ENCODE measurements around the gene ADGRA1.

DNA sequence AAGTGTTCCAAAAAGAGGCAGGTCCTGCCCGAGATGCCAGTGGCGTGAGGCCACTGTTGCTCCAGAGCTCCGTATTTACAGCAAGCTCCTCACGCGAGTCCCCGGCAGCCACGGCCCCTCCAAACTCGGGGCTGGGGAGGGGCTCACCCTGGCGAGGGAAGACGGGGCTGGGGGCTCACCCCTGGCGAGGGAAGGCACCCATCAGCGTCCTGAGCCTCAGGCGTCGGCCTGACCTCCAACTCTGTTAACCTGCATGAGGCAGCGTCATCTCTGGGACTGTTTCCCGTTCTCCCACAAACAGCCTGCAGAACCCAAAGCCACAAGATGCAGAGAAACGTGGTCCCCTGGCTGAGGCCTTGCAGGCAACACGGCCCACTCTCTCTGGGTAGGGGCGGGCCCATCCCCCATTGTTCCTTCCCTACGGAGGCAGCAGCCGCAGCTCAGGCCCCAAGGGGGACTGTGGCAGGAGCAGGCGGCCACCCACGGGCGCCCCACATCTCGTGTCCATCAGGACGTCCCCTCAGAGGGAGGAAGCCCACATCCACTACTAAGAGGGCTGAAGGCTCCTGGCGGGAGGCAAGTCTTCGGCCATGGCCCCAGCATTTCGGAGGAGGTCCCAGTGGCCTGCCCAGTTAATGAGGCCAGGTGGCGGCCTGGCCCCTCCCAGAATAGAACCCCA, 4.2 kb upstream of the ADGRA1 start:
- no peak for TF ChIP-seq CTCF (IDR thresholded peaks at IDR 0.05)
- no peak for TF ChIP-seq EP300 (IDR thresholded peaks at IDR 0.05)
